DOHH2 (cell line): ENCODE data around the gene POLR2A.

Experiments used
- EZH2phosphoT487 ChIP-seq: fragments of 200-600 bp; sonication (generic); IDR thresholded peaks from 2 replicates; pipeline ENCODE4 v1.6.1; 2017; ENCODE audit warnings: borderline replicate concordance, mild to moderate bottlenecking, antibody characterized with exemption, low read length, moderate library complexity, mixed read lengths
- TF ChIP-seq, protein P1 (sequence below): fragments of 200-600 bp; sonication (generic); IDR thresholded peaks from one replicate; pipeline ENCODE4 v1.5.1; 2014; ENCODE audit warnings: antibody characterized with exemption, mild to moderate bottlenecking, low read depth, low read length; ENCODE audit not compliant: poor library complexity, severe bottlenecking

DNA sequence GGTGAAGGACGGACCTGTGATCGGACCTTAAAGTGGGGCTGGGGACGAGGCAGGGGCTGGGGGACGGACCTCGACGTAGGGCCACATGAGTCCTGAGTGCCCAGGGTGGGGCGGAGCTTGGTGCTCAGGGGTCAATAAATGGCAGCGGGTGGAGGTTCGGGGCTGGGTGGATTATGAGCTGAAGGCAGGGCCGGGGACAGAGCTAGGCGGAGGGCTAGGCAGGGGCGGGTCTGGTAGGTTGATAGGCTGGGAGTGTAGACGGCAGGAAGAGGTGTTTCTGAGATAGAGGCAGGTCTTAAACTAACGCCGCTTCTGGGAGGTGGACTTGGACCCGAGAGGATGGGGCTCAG, 38.6 kb upstream of the POLR2A start:
- TF ChIP-seq, protein P1, sequence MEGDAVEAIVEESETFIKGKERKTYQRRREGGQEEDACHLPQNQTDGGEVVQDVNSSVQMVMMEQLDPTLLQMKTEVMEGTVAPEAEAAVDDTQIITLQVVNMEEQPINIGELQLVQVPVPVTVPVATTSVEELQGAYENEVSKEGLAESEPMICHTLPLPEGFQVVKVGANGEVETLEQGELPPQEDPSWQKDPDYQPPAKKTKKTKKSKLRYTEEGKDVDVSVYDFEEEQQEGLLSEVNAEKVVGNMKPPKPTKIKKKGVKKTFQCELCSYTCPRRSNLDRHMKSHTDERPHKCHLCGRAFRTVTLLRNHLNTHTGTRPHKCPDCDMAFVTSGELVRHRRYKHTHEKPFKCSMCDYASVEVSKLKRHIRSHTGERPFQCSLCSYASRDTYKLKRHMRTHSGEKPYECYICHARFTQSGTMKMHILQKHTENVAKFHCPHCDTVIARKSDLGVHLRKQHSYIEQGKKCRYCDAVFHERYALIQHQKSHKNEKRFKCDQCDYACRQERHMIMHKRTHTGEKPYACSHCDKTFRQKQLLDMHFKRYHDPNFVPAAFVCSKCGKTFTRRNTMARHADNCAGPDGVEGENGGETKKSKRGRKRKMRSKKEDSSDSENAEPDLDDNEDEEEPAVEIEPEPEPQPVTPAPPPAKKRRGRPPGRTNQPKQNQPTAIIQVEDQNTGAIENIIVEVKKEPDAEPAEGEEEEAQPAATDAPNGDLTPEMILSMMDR, result no peak
- TF ChIP-seq EZH2phosphoT487, result no peak; the same call in 1 of the 2 replicates
